Upper lobe of right lung (tissue), 1 donor: ENCODE results near the gene ALDH7A1. TPM values are rescaled to one million over a fixed set of nuclear protein-coding genes. Genes with fewer than 3 reads are reported as not detected.

Source experiments
- ATAC-seq: fragments of 200-7000 bp; cut with Tn5 transposase; one replicate; pipeline ENCODE4 v1.9.1; 2020; ENCODE audit warnings: mild to moderate bottlenecking, moderate library complexity
- DNase-seq: peaks from one replicate; pipeline ENCODE4 v3.0.0-alpha.2; 2020
- H3K27ac ChIP-seq: fragments of 200-600 bp; one replicate; pipeline ENCODE4 v1.8.0; 2022
- H3K27me3 ChIP-seq: fragments of 200-600 bp; one replicate; pipeline ENCODE4 v1.8.0; 2022; ENCODE audit warnings: mild to moderate bottlenecking
- H3K36me3 ChIP-seq: fragments of 200-600 bp; one replicate; pipeline ENCODE4 v1.8.0; 2022
- H3K4me1 ChIP-seq: fragments of 200-600 bp; one replicate; pipeline ENCODE4 v1.8.0; 2022
- H3K4me3 ChIP-seq: fragments of 200-600 bp; one replicate; pipeline ENCODE4 v1.8.0; 2022; ENCODE audit warnings: mild to moderate bottlenecking
- H3K9me3 ChIP-seq: fragments of 200-600 bp; one replicate; pipeline ENCODE4 v1.8.0; 2022
- intact Hi-C: fragments of 100-400 bp; cut with DNase I; formaldehyde crosslinking; loops from one replicate; pipeline ENCODE4 v1.11.0; 2022
- long read RNA-seq: library from polyadenylated mRNA; unstranded; transcript quantifications from one replicate; pipeline ENCODE4 v2.0.0, GENCODE V29; 2021
- total RNA-seq: library from RNA; stranded (reverse); fragmentation: NEBNext Ultra II Directional; extraction: Animal tissue kit (Norgen Biotek cat#: 25700); gene quantifications from one replicate; pipeline ENCODE4 v1.2.1, GENCODE V29; 2021
- TF ChIP-seq, protein P1 (sequence below): fragments of 200-600 bp; IDR thresholded peaks from one replicate; pipeline ENCODE4 v1.8.0; 2022; ENCODE audit warnings: antibody characterized with exemption
- donor health status: DM: no; HTN: yes; CAD: no; lungs with severe emphysema.

ALDH7A1 gene
- 26.1 TPM for total RNA-seq
- long read RNA-seq, full-length matches to known transcripts: 19 of 22 reads
- long read RNA-seq, partial matches to known transcripts: 0 of 22 reads
- long read RNA-seq, other reads (novel, unspliced or antisense): 3 of 22 reads

DNA sequence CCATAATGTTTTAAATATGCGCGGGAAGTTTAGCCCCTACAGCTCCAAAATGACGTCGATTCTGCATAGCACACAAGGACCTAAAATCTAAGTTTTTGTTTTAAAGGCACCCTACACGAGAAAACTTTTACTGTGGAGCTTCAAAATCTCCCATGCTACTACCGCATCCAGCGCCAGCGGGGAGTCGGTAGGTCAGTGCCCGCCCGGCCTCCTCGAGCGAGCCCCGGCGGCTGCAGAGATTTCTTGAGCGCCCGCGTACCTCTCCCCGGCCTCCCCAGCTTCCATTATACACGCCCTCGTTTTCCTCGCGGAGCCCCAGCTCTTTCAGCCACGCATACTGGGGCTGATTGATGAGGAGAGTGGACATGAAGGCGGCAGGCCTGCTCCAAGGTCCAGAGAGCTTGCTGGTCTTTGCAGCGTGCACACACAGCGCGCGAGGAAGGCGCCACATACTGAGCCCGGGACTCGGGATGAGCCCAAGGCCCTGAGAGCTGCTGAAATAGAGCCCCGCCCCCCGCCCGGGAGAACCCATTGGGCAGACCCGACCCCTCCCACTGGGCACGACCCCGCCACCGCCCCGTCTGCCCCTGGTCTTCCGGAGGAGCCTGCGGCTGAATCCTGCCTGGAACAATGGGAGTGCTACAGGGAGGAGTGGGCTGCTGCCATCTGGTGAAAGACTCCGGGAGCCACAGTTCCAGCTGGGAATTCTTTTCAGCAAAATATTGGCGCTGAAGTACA is at the start of gene ALDH7A1:
TSS of gene ALDH7A1 (minus strand) at position 472 of the 738 bp plus-strand sequence. CDS start at position 451, 21 bp downstream.
- intact Hi-C loops: loop anchor here (5.0 kb wide), 1 partner anchor 253 kb away; no protein-coding TSS in a partner anchor
- Histone ChIP-seq H3K4me1 (peaks cover 9% of the 10 kb centered on the region), H3K4me3 (peak within 1 kb of the TSS; percentile 75), H3K27ac (peak within 1 kb of the TSS; percentile 80), H3K27me3 (no peaks in the 10 kb centered on the region), H3K9me3 (no peaks in the 10 kb centered on the region), H3K36me3 (no peaks in the 10 kb centered on the region)
- TF ChIP-seq, protein P1, sequence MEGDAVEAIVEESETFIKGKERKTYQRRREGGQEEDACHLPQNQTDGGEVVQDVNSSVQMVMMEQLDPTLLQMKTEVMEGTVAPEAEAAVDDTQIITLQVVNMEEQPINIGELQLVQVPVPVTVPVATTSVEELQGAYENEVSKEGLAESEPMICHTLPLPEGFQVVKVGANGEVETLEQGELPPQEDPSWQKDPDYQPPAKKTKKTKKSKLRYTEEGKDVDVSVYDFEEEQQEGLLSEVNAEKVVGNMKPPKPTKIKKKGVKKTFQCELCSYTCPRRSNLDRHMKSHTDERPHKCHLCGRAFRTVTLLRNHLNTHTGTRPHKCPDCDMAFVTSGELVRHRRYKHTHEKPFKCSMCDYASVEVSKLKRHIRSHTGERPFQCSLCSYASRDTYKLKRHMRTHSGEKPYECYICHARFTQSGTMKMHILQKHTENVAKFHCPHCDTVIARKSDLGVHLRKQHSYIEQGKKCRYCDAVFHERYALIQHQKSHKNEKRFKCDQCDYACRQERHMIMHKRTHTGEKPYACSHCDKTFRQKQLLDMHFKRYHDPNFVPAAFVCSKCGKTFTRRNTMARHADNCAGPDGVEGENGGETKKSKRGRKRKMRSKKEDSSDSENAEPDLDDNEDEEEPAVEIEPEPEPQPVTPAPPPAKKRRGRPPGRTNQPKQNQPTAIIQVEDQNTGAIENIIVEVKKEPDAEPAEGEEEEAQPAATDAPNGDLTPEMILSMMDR: peak; percentile 51
- peak; percentile 96 for ATAC-seq
- DNase-seq: peak; percentile 91

DNA sequence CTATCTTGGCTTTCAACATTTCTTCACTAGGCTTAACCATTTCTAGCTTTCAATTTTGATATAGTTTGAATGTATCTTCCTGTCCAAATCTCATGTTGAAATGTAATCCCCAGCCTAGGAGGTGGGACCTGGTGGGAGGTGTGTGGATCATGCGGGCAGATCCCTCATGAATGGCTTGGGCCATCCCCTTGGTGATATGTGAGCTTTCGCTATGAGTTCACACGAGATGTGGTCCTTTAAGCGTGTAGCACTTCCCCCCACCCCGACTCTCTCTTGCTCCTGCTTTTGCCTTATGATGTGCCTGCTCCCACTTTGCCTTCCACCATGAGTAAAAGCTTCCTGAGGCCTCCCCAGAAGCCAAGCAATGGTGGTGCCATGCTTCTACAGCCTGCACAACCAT is 46.4 kb upstream of the ALDH7A1 start:
- TF ChIP-seq, protein P1: no peak
- Histone ChIP-seq H3K27ac (no peak overlapping the region), H3K36me3 (no peaks in the 10 kb centered on the region), H3K9me3 (peaks cover 5% of the 10 kb centered on the region), H3K4me3 (no peak overlapping the region), H3K27me3 (no peaks in the 10 kb centered on the region), H3K4me1 (no peaks in the 10 kb centered on the region)
- intact Hi-C loops: no loop called here
- no peak for DNase-seq
- ATAC-seq: no peak

DNA sequence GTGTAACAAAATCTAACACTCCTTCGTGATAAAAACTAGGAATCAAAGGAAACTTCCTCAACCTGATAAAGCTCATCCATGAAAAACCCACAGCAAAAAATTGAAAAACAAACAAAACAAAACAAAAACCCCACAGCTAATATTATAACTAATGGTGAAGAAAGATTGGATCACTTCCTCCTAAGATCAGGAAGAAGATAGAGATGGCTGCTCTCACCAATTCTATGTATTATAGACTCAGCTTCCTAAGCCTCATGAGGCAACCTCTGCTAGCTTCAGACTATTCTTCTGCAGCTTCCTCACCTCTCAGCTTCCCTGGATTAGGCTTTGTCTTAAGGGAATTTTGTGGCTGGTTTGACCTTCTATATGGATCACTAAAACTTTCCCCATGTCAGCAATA is 45.8 kb upstream of the ALDH7A1 start:
- no peak for DNase-seq
- intact Hi-C loops: no loop called here
- TF ChIP-seq, protein P1: no peak
- no peak overlapping the region for H3K27ac ChIP-seq
- no peak for ATAC-seq
- no peaks in the 10 kb centered on the region for H3K4me1 ChIP-seq
- peaks cover 5% of the 10 kb centered on the region for H3K9me3 ChIP-seq
- no peak overlapping the region for H3K4me3 ChIP-seq
- no peaks in the 10 kb centered on the region for H3K36me3 ChIP-seq
- H3K27me3 ChIP-seq: no peaks in the 10 kb centered on the region

DNA sequence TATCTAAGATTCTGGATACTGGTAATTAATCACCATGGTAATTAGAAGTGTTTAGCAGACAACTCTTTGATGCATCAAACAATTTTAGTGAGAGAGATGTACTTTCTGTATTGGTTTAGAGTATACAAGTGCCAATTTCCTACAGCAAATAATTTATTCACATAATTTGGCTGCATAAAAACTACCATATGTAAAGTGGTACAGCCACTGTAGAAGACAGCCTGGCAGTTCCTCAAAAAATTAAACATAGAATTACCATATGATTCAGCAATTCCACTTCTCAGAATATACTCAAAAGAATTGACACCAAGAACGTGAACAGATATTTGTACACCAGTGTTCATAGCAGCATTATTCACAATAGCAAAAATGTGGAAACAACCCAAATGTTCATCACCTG is 41.9 kb upstream of the ALDH7A1 start:
- TF ChIP-seq, protein P1: no peak
- Histone ChIP-seq H3K4me1 (no peaks in the 10 kb centered on the region), H3K27ac (no peak overlapping the region), H3K27me3 (no peaks in the 10 kb centered on the region), H3K4me3 (no peak overlapping the region), H3K36me3 (no peaks in the 10 kb centered on the region), H3K9me3 (no peaks in the 10 kb centered on the region)
- intact Hi-C loops: no loop called here
- DNase-seq (no peak), ATAC-seq (no peak)

DNA sequence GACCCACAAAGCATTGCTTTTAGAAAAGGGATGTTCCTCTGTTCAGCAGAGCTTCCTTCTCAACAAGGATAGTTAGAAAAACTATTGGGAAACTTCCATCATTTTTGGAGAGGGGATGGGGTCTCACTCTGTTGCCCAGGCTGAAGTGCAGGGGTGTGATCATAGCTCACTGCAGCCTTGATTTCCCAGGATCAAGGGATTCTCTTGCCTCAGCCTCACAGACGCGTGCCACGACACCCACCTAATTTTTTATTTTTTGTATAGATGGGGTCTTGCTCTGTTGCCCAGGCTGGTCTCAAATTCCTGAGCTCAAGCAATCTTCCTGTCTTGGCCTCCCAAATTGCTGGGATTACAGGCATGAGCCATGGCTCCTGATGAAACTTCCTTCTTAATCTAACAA is 40.6 kb upstream of the ALDH7A1 start:
- no peak overlapping the region for H3K27ac ChIP-seq
- no peaks in the 10 kb centered on the region for H3K4me1 ChIP-seq
- ATAC-seq (no peak), DNase-seq (no peak)
- H3K9me3 ChIP-seq: no peaks in the 10 kb centered on the region
- no peaks in the 10 kb centered on the region for H3K27me3 ChIP-seq
- H3K36me3 ChIP-seq: no peaks in the 10 kb centered on the region
- TF ChIP-seq, protein P1: no peak
- no peak overlapping the region for H3K4me3 ChIP-seq
- intact Hi-C loops: no loop called here
